ENCODE data around the gene CHMP3.
"Not testable (repeated sequence)": the region's sequence is repeated elsewhere in the genome, so short reads cannot be mapped to it uniquely, and the experiment has no call there.

Gene CHMP3

DNA sequence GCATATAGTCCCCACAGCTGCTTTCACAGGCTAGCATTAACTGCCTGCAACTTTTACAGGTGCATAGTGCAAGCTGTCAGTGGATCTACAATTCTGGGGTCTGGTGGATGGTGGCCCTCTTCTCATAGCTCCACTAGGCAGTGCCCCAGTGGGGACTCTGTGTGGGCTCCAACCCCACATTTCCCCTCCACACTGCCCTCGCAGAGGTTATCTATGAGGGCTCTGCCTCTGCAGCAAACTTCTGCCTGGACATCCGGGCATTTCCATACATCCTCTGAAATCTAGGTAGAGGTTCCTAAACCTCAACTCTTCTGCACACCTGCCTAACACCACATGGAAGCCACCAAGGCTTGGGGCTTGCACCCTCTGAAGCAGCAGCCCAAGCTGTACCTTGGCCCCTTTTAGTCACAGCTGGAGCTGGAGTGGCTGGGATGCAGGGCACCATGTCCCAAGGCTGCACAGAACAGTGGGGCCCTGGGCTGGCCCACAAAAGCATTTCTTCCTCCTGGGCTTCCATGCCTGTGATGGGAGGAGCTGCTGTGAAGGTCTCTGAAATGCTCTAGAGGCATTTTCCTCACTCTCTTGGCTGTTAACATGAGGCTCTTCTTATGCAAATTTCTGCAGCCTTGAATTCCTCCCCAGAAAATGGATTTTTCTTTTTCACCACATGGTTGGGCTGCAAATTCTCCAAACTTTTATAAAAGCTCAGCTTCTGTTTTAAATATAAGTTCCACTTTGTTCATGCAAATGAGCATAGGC is 62.7 kb downstream of the CHMP3 start:
- DNase-seq: no peak

GRCh38 chr2:86499326-86499725 is 63.9 kb downstream of the CHMP3 start:
- DNase-seq: no peak

- no peak for DNase-seq
Observed at GRCh38 chr2:86498468-86499260, 64.6 kb downstream of the CHMP3 start.

GRCh38 chr2:86496391-86496790 is 66.9 kb downstream of the CHMP3 start:
- not testable (repeated sequence) for DNase-seq

GRCh38 chr2:86492048-86492453 is 71.2 kb downstream of the CHMP3 start:
- no peak for DNase-seq

- DNase-seq: no peak
Observed at GRCh38 chr2:86491088-86491487, 72.2 kb downstream of the CHMP3 start.

- DNase-seq: no peak
Observed at GRCh38 chr2:86490245-86490644, 73.0 kb downstream of the CHMP3 start.

GRCh38 chr2:86489542-86489941 is 73.7 kb downstream of the CHMP3 start:
- DNase-seq: no peak

- no peak for DNase-seq
Observed at GRCh38 chr2:86488561-86489250, 74.5 kb downstream of the CHMP3 start.

DNA sequence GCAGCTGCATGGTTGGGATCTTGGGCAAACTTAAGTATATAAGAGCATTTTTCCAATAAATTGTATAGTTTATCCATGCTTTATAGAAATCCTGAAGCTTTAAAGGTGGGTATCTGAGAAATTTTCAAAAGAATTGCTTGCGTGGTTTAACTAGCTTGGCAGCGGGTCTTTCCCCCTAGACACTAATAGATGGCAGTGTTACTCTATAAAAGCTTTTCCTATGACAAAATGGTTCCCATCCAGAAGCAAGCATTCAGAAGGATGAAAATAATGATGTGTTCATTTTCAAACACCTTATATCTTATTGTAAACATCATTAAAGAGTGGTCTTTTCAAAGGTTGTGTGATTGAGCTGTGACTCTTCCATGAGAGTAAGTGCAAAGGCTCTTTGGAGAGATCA is 76.2 kb downstream of the CHMP3 start:
- DNase-seq: no peak

- no peak for DNase-seq
Observed at GRCh38 chr2:86485802-86486201, 77.4 kb downstream of the CHMP3 start.

- DNase-seq: no peak
Observed at GRCh38 chr2:86485103-86485502, 78.1 kb downstream of the CHMP3 start.

DNA sequence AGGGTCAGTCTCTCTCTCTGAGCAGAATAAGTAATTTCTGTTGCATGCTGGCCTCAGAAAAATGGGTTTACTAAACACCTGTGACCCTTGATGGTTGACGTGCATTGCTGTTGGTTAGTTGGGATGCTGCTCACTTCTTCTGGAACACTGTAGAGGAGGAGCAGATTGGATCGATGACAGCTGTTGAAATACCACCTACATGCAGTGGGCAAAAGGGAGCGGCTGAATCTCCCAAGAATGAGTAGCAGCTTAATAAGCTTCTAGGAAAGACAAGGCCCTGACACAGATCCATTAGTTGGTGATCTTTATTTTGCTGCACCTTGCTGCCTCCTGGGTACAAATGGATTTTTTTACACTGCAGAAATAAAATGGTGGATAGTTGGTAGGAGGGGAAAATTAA is 78.9 kb downstream of the CHMP3 start:
- DNase-seq: no peak

DNA sequence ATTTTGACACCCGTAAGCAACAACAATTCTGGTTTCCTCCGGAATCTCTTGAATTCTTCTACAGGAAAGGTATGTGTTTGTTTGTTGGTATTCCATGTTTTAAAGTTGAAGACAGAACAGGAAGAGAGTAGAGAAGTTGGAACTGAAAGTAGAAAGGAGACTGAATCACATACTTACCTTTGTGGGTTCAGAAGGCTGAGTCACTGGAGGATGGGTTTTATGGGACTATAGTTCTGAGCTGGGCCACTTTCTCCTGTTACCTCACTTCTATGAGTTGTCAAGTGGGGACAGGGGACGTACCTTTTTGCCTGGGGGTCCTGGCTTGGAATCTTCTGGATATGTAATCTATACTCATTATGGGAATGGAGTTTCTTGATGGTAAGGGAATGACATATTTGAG is 81.2 kb downstream of the CHMP3 start:
- no peak for DNase-seq

GRCh38 chr2:86480105-86480504 is 83.1 kb downstream of the CHMP3 start:
- no peak for DNase-seq

- no peak for DNase-seq
Observed at GRCh38 chr2:86477349-86477748, 85.9 kb downstream of the CHMP3 start.

DNA sequence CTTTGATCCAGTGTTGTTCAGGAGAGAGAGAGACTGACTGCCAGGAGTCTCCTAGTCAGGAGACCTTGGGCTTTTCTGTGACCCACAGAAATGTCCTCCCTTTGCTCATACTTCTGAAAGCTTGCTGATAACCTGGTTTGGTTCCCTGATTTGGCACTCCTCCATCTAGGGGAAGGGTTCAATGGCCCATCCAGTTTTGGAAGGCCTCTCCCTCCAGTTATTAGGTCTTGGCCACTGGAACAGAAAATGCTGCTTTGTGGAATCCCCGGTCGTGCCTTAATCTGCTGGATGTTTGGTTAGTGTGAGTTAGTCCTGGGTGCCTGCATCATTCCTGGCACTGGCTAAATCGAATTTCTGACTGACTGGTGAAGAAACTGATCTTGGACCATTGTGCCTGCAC is 86.3 kb downstream of the CHMP3 start:
- no peak for DNase-seq

DNA sequence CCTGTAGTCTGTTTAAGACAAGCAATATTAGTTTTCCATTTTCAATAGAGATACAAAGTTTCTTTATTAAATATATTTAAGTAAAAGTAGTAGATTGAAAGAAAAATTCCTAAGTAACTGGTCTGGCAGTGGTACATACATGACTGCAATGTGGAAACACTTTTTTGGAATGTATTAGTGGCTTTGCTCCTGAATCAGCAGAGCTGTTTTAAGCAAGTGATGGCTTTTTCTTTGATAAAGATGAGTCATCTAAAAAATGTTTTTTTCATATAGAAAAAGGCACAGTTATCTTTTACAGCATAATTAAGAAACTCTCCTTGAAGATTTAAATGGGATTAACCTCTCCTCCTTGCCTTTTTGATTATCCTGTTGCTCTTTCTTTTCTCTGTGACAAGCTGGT is 87.2 kb downstream of the CHMP3 start:
- no peak for DNase-seq

DNA sequence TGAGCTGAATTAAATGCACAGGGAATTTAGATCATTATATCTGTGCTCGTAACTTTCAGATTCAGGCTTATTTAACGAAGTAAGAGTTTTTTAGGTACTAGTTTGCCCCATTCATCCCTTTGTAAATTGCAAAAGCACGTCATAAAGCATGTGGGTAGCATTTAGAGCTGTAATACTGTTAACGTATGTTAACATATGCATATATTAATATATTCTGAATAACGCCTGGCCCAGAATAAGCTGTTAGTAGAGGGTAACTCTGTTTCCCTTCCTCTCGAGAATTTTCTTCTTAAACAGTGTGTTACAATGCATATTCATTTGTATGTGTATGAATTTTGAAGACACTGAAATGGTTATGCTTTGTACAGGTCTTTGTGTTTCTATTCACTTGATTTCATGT is 91.6 kb downstream of the CHMP3 start:
- DNase-seq: no peak

DNA sequence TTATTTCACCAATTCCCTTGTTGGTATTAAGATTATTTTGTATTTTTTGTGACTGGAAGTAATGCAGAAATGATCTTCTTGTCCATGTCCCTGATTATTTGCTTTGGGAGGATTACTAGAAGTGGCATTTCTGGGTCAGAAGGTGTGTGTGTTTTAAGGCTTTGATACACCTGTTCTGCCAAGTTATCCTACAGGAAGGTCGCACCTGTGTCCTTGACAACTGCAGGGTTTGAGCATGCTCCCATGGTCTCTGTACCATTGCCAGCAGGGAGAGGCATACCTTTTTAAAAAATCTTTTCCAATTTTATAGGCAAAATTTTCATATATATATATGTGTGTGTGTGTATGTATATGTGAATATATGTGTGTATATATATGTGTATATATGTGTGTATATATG is 92.4 kb downstream of the CHMP3 start:
- no peak for DNase-seq

GRCh38 chr2:86468162-86469033 is 94.8 kb downstream of the CHMP3 start:
- DNase-seq: no peak

GRCh38 chr2:86466306-86466705 is 96.9 kb downstream of the CHMP3 start:
- no peak for DNase-seq

DNA sequence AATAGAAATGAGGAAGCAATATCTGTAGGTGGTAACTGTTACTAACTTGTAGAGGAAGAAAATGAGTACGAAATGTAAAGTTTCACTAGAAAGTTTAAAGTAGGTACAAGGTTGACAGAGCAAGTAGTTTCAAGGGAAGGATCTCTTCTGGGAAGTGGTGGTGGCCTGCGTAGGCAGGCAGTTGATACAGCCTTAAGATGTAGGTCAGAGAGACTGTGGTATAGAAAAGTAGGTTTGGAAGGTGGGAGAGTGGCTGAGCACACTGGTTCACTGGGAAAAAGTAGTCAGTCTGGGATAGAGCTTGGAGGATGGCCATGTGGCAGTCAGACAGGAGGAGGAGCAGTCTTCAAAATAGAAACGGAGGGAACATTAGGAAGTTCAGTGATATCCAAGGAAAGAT is 98.6 kb downstream of the CHMP3 start:
- no peak for DNase-seq

Measured in activated naive CD4-positive, alpha-beta T cell (primary cell).